HG03066 (cell line): ENCODE measurements around the gene KCNQ1.

ENCODE experiments used
- ATAC-seq: cut with Tn5 transposase; IDR thresholded peaks from one replicate; pipeline ENCODE4 v1.9.1; 2021; ENCODE audit warnings: low read depth; ENCODE audit not compliant: unreplicated experiment

Gene KCNQ1

GRCh38 chr11:2858995-2859698 lies 414.3 kb downstream of the KCNQ1 start:
- no peak for ATAC-seq

GRCh38 chr11:2859699-2860037 lies 414.9 kb downstream of the KCNQ1 start:
- no peak for ATAC-seq

DNA sequence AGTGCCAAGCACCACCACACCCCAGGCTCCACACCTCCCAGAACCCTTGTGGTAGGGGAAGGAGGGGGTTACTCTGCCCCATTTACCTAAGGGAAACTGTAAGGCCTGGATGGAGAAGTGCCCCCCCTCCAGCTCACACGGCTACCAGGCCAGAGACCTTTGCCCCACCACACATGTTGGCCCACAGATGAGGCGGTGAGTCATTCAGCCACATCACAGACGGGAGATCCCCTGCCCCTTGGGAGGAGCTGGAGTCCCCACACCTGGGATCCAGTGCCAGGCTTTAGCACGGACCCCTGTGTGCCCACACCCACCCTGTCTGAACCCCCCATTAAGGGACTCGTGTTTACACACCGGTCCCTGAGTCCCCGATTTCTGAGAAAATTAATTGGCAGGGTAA lies 415.8 kb downstream of the KCNQ1 start:
- ATAC-seq = no peak

DNA sequence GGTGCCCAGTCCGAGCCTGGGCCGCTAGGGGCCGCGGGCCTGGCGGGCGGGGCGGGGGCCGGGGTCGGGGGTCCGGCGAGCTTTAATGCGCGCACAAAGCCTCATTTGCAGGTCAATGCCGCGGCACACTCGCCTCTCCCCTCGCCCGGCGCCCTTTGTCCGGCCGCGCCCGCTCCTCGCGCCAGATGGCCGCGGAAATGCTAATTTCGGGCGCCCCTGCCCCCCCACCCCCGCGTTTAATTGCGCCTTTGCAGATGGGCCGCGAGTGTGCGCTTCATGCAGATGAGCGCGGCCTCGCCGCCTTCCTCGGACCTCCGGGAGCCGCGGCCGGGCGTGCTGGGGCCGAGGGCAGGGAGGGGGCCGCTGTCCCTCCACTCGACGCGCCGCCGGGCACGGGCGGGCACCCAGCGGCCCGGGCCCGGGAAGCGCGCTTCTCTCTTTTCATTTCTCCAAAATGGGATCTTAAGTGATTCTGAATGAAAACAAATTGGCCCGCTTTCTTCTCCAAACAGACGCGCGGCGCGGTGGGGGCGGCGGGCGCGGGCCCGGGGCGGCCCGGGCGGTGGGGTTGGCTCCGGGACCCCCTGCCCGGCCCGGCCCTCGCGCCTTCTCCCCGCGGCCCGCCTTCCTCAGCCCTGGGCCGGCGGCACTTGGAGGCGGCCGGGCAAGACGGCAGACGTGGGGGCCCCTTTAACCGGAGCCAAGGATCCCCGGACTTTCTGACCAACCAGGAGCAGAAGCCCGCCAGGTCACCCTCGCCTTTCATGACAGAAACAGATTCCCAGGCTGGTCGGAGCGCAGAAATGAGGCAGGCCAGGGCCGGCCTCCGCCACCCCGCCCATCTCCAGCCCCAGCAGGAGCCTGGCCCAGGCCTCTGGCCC lies 417.8 kb downstream of the KCNQ1 start:
- no peak for ATAC-seq

- no peak for ATAC-seq
Measured at GRCh38 chr11:2863276-2863618, 418.4 kb downstream of the KCNQ1 start.

DNA sequence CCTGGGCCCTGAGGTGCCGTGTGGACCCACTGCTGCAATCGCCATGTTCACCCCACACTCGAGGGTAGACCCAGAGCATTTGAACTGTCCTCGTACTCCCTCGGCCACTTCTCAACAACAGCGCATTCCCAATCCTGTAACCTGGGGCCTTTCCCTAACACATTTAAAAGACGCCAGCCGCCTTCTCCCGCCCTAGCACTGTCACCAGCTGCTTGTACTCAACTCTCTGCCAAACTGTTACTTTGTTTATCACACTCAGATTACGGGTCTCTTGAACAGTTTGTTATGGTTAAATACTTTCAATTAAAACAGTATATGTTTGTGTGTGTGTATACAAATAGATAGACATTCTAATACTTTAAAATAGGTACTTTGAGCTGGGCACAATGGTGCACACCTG lies 420.1 kb downstream of the KCNQ1 start:
- no peak for ATAC-seq

- no peak for ATAC-seq
Measured at GRCh38 chr11:2865922-2866577, 421.2 kb downstream of the KCNQ1 start.

GRCh38 chr11:2867142-2867541 lies 422.3 kb downstream of the KCNQ1 start:
- no peak for ATAC-seq

DNA sequence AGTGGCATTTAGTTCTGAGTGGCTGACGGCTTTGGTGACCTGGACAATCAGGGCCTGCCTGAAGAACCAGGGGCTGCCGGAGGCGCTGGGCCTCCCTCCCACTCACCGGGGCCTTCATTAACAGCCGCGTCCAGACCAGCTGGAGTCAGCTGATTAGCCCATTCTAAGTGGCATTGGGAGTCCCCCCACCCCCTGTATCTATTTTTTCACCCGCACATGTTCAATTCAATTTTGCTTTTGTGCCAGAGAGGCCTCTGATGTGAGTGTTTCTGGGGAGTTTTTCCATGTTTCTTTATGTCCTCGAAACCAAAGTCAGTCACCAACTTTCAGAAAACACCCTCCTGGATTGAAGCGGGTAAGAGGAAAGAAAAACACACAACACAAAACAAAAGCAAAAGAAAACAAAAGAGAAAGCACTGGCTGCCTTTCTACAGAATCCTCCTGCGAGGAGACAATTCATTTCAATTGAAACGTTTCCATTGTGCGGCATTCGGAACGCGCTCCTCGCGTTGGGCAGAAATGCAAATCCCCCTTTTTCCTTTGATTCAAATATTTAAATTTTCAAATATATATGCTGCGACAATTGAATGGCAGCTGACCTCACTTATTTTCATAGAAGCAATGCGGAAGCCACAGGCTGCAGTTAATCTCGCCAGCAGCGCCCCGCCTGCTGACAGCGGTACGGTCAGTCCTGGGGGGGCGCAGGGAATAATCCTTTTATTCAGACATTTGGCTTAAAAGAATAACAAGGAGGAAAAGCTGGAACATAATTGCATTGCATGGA lies 423.1 kb downstream of the KCNQ1 start:
- no peak for ATAC-seq

- ATAC-seq = no peak
Measured at GRCh38 chr11:2868506-2869133, 423.8 kb downstream of the KCNQ1 start.

- no peak for ATAC-seq
Measured at GRCh38 chr11:2869134-2869526, 424.3 kb downstream of the KCNQ1 start.

GRCh38 chr11:2869561-2870427 lies 425.0 kb downstream of the KCNQ1 start:
- no peak for ATAC-seq

DNA sequence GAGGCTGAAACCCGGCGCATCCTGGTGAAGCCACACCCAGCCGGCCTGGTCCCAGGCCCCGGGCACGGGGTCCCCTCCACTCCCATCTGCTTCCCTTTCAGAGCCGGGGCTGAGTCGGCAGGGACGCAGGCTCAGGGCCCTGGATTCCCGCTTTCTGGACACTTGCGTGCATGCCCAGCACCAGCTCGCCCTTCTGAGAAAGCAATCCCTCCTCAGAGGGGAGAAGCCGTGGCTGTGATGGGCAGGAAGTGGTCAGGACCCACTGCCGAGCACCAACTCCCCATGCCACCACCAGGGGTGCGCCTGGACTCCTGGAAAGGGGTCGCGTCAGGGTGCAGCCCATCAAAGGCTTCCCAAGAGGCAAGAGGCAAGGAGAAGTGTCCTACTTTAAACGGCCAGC lies 425.7 kb downstream of the KCNQ1 start:
- no peak for ATAC-seq

GRCh38 chr11:2870969-2871680 lies 426.3 kb downstream of the KCNQ1 start:
- no peak for ATAC-seq

- no peak for ATAC-seq
Measured at GRCh38 chr11:2874963-2875362, 430.2 kb downstream of the KCNQ1 start.

- ATAC-seq = no peak
Measured at GRCh38 chr11:2877474-2877873, 432.7 kb downstream of the KCNQ1 start.

DNA sequence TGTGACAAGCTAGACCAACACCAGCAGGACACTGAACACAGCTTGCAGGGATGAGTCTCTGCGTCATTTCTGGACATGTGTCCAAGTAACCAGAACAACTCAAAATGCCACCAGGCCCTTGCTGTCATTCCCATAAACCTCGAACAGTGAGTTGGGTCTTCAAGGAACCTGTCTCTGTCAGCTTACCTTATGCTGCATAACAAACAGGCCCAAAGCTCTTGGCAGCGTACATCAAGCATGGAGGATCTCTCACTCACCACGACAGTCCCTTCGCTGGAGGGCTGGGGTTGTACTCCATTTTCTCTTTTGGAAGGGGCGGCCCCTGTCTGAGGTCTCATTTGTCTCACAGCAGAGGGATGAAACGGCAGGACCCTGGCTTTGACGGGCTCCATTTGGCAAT lies 434.0 kb downstream of the KCNQ1 start:
- ATAC-seq = no peak

DNA sequence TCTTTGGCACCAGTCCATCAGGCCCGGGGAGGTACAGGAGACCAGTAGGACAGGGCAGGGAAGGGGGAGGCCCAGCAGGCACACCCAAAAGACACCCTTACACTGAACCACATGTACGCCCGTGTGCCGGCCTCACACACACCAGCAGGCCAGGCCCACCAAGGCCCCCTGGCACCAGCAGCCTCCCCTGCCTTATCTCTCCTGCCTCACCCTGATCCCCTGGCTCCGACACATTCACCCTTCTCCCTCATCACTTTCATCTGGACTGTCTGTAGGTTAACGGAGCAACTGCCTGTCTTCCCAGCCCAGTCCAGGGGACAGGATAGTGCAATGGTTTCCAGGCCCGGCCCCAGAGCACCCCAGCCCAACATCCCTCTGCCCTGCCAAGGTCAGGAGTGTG lies 435.8 kb downstream of the KCNQ1 start:
- no peak for ATAC-seq
